LNCaP clone FGC (cell line): ENCODE measurements around the gene TP53I11.

ENCODE experiments used
- DNase-seq: peaks from one replicate; pipeline ENCODE4 v3.0.0-alpha.2; 2011; ENCODE audit warnings: low read depth
- H3K4me3 ChIP-seq: 2 replicates; pipeline ENCODE4 v1.5.1; 2011; ENCODE audit warnings: mild to moderate bottlenecking, low read depth, low read length, control low read depth
- TF ChIP-seq, protein P1 (sequence below): IDR thresholded peaks from 2 replicates; pipeline ENCODE4 v1.5.1; 2012; ENCODE audit warnings: mild to moderate bottlenecking; ENCODE audit not compliant: control insufficient read depth, insufficient read depth; ENCODE audit errors: extremely low read depth

Gene TP53I11

GRCh38 chr11:44987506-44987905 is 36.8 kb upstream of the TP53I11 start:
- no peak for DNase-seq
- TF ChIP-seq, protein P1, sequence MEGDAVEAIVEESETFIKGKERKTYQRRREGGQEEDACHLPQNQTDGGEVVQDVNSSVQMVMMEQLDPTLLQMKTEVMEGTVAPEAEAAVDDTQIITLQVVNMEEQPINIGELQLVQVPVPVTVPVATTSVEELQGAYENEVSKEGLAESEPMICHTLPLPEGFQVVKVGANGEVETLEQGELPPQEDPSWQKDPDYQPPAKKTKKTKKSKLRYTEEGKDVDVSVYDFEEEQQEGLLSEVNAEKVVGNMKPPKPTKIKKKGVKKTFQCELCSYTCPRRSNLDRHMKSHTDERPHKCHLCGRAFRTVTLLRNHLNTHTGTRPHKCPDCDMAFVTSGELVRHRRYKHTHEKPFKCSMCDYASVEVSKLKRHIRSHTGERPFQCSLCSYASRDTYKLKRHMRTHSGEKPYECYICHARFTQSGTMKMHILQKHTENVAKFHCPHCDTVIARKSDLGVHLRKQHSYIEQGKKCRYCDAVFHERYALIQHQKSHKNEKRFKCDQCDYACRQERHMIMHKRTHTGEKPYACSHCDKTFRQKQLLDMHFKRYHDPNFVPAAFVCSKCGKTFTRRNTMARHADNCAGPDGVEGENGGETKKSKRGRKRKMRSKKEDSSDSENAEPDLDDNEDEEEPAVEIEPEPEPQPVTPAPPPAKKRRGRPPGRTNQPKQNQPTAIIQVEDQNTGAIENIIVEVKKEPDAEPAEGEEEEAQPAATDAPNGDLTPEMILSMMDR, result no peak
- no peak overlapping the region for H3K4me3 ChIP-seq

DNA sequence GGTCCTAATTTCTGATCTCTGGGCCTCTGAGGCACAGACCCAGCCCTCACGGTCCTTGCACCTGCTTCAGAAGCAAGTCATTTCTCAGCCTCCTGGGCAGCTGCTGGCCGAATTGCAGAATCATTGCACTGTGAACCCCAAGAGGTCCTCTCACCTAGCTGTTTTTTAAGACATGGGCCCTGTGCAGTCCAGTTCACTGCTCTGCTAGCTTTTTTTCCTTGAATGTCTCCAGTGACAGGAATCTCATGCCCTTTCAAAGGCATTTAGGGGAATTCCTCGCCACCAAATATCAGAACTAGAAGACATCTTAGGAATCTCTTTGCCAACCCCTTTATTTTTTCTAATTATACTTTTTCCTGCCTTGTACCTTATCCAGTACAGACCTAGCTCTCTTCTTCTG is 35.6 kb upstream of the TP53I11 start:
- no peak overlapping the region for H3K4me3 ChIP-seq
- TF ChIP-seq, protein P1, result no peak
- no peak for DNase-seq

DNA sequence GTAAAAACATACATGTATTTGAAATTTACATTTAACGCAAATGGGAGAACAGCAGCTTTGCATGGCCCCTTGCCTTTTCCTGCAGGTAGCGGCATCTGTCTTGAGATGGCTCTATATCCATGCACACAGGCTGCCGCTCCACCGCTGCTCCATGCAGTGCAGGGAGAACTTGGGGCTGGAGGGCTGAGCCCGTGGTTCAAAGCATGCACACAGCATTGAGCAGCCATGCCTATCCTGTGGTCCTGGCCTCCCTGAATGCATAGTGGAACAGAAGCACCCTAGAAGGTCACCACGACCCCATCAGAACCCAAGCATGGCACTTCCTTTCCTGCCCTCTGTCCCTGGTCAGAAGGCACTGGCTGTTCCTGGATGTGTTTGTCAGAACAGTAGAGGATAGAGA is 35.0 kb upstream of the TP53I11 start:
- TF ChIP-seq, protein P1, result no peak
- DNase-seq, result no peak
- no peak overlapping the region for H3K4me3 ChIP-seq

DNA sequence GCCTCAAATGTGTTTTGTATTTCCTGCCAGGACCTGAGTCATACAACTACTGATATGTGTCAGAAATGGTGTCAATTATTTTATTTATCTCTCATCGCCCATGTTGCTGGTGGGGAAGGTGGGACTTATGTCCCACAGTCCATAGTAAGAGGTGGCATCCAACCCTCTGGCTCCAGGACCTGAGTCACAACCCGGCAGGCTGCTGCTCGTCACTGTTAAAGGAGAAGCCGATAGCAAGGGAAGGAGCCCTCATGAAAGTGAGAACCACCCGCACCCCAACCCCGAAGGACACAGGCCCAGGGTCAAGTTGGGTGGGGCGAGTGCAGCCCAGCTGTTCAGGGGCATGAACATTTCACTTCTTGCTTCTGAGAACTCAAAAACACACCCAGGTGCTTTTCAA is 33.1 kb upstream of the TP53I11 start:
- no peak for DNase-seq
- H3K4me3 ChIP-seq, result no peak overlapping the region
- TF ChIP-seq, protein P1, result no peak

GRCh38 chr11:44982496-44983062 is 31.9 kb upstream of the TP53I11 start:
- TF ChIP-seq, protein P1, result no peak

GRCh38 chr11:44980533-44981427 is 30.1 kb upstream of the TP53I11 start:
- H3K4me3 ChIP-seq, result peak overlapping the region; percentile 53
- TF ChIP-seq, protein P1, result no peak
- DNase-seq, result no peak

More at GRCh38 chr11:44982496-44983062, 31.9 kb upstream of the TP53I11 start:
- no peak overlapping the region for H3K4me3 ChIP-seq
- DNase-seq, result no peak
